ENCODE results near the gene CA10.

GRCh38 chr17:52011064-52011463 lies 147.4 kb downstream of the CA10 start:
- TF ChIP-seq EZH2 (IDR thresholded peaks at IDR 0.05; ENCODE audit: borderline replicate concordance, insufficient read depth, low read length, poor library complexity, severe bottlenecking) (no peak), POLR2AphosphoS5 (IDR thresholded peaks at IDR 0.05) (no peak)
- TF ChIP-seq, protein P1, sequence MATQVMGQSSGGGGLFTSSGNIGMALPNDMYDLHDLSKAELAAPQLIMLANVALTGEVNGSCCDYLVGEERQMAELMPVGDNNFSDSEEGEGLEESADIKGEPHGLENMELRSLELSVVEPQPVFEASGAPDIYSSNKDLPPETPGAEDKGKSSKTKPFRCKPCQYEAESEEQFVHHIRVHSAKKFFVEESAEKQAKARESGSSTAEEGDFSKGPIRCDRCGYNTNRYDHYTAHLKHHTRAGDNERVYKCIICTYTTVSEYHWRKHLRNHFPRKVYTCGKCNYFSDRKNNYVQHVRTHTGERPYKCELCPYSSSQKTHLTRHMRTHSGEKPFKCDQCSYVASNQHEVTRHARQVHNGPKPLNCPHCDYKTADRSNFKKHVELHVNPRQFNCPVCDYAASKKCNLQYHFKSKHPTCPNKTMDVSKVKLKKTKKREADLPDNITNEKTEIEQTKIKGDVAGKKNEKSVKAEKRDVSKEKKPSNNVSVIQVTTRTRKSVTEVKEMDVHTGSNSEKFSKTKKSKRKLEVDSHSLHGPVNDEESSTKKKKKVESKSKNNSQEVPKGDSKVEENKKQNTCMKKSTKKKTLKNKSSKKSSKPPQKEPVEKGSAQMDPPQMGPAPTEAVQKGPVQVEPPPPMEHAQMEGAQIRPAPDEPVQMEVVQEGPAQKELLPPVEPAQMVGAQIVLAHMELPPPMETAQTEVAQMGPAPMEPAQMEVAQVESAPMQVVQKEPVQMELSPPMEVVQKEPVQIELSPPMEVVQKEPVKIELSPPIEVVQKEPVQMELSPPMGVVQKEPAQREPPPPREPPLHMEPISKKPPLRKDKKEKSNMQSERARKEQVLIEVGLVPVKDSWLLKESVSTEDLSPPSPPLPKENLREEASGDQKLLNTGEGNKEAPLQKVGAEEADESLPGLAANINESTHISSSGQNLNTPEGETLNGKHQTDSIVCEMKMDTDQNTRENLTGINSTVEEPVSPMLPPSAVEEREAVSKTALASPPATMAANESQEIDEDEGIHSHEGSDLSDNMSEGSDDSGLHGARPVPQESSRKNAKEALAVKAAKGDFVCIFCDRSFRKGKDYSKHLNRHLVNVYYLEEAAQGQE (IDR thresholded peaks at IDR 0.05; ENCODE audit: borderline replicate concordance), result no peak
